Measurements from ENCODE around the gene POC1B.

GRCh38 chr12:89507015-89507824 lies 18.6 kb downstream of the POC1B start:
- TF ChIP-seq POLR2A (IDR thresholded peaks at IDR 0.05; ENCODE audit: low read depth, low read length), result no peak
- TF ChIP-seq CTCF (IDR thresholded peaks at IDR 0.05; ENCODE audit: extremely low read depth in 1 of 2, insufficient read depth in 1 of 2, low read depth in 1 of 2, low read length in 2 of 2), result no peak
- no peak for TF ChIP-seq EZH2 (IDR thresholded peaks at IDR 0.05; ENCODE audit: borderline replicate concordance, low read depth, low read length, severe bottlenecking)
- TF ChIP-seq POLR2AphosphoS5 (IDR thresholded peaks at IDR 0.05; ENCODE audit: insufficient read depth, low read depth, low read length), result no peak
- TF ChIP-seq, protein P1, sequence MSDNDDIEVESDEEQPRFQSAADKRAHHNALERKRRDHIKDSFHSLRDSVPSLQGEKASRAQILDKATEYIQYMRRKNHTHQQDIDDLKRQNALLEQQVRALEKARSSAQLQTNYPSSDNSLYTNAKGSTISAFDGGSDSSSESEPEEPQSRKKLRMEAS (IDR thresholded peaks at IDR 0.05; ENCODE audit: insufficient read depth, insufficient read length), result no peak

Data from endothelial cell of umbilical vein (primary cell).